ENCODE data around the gene CEP135. TPM values are rescaled to one million over a fixed set of nuclear protein-coding genes. Genes with fewer than 3 reads are reported as not detected.
"Not testable (repeated sequence)": the region's sequence is repeated elsewhere in the genome, so short reads cannot be mapped to it uniquely, and the experiment has no call there.

The CEP135 gene
- total RNA-seq, 4 donors from 2014 or later = 0.71 to 1.3 (median 1.1) TPM

GRCh38 chr4:55933611-55934010 lies 15.1 kb upstream of the CEP135 start:
- no peak for DNase-seq
- in situ Hi-C loops (cut with MboI; ENCODE audit: low sequenced_read_pairs in 4 of 4) (no loop called here), intact Hi-C loops (cut with DNase I; ENCODE audit: low total_unique reads) (no loop called here)
- H3K4me1 ChIP-seq = no peaks in the 10 kb centered on the region
- no peak overlapping the region for H3K4me3 ChIP-seq
- H3K27ac ChIP-seq = no peak overlapping the region
- H3K9me3 ChIP-seq = no peaks in the 10 kb centered on the region
- H3K36me3 ChIP-seq = no peaks in the 10 kb centered on the region
- TF ChIP-seq CTCF (IDR thresholded peaks at IDR 0.05 in 4 of 5, conservative IDR thresholded peaks at IDR 0.05 in 1 of 5) = no peak
- TF ChIP-seq POLR2A (IDR thresholded peaks at IDR 0.05) = no peak
- no peak for ATAC-seq
- H3K27me3 ChIP-seq = no peaks in the 10 kb centered on the region

GRCh38 chr4:55935907-55936306 lies 12.8 kb upstream of the CEP135 start:
- in situ Hi-C loops (cut with MboI; ENCODE audit: low sequenced_read_pairs in 4 of 4); intact Hi-C loops (cut with DNase I; ENCODE audit: low total_unique reads); ATAC-seq: not testable (repeated sequence)

GRCh38 chr4:55938481-55938880 lies 10.3 kb upstream of the CEP135 start:
- TF ChIP-seq POLR2A (IDR thresholded peaks at IDR 0.05) = no peak
- TF ChIP-seq CTCF (IDR thresholded peaks at IDR 0.05 in 4 of 5, conservative IDR thresholded peaks at IDR 0.05 in 1 of 5) = no peak
- Histone ChIP-seq H3K27me3 (no peaks in the 10 kb centered on the region), H3K4me1 (no peaks in the 10 kb centered on the region), H3K9me3 (no peaks in the 10 kb centered on the region), H3K4me3 (no peak overlapping the region), H3K27ac (no peak overlapping the region), H3K36me3 (no peaks in the 10 kb centered on the region)
- no peak for ATAC-seq
- DNase-seq = no peak
- in situ Hi-C loops (cut with MboI; ENCODE audit: low sequenced_read_pairs in 4 of 4) (no loop called here), intact Hi-C loops (cut with DNase I; ENCODE audit: low total_unique reads) (no loop called here)

More at GRCh38 chr4:55935907-55936306, 12.8 kb upstream of the CEP135 start:
- not testable (repeated sequence) for H3K4me1 ChIP-seq, H3K27ac ChIP-seq, H3K27me3 ChIP-seq, H3K4me3 ChIP-seq, H3K36me3 ChIP-seq, DNase-seq, H3K9me3 ChIP-seq

- no peak for TF ChIP-seq POLR2A (IDR thresholded peaks at IDR 0.05)
- TF ChIP-seq CTCF (IDR thresholded peaks at IDR 0.05 in 4 of 5, conservative IDR thresholded peaks at IDR 0.05 in 1 of 5) = no peak
- intact Hi-C loops (cut with DNase I; ENCODE audit: low total_unique reads) = no loop called here
- Histone ChIP-seq H3K27me3 (no peaks in the 10 kb centered on the region), H3K9me3 (no peaks in the 10 kb centered on the region), H3K36me3 (no peaks in the 10 kb centered on the region), H3K4me1 (no peaks in the 10 kb centered on the region), H3K4me3 (no peak overlapping the region), H3K27ac (no peak overlapping the region)
- in situ Hi-C loops (cut with MboI; ENCODE audit: low sequenced_read_pairs in 4 of 4) = no loop called here
- DNase-seq (no peak), ATAC-seq (no peak)
Measured at GRCh38 chr4:55939421-55939820, 9.3 kb upstream of the CEP135 start.

- Histone ChIP-seq H3K9me3 (no peaks in the 10 kb centered on the region), H3K27me3 (no peaks in the 10 kb centered on the region), H3K27ac (no peak overlapping the region), H3K36me3 (no peaks in the 10 kb centered on the region), H3K4me3 (no peak overlapping the region), H3K4me1 (no peaks in the 10 kb centered on the region)
- intact Hi-C loops (cut with DNase I; ENCODE audit: low total_unique reads) (no loop called here), in situ Hi-C loops (cut with MboI; ENCODE audit: low sequenced_read_pairs in 4 of 4) (no loop called here)
- TF ChIP-seq POLR2A (IDR thresholded peaks at IDR 0.05) (no peak), CTCF (IDR thresholded peaks at IDR 0.05 in 4 of 5, conservative IDR thresholded peaks at IDR 0.05 in 1 of 5) (no peak)
- DNase-seq = no peak
- no peak for ATAC-seq
Measured at GRCh38 chr4:55941881-55942396, 6.8 kb upstream of the CEP135 start.

All from gastrocnemius medialis (tissue), 4 donors.